Left lung (tissue), 10 donors: ENCODE data around the gene MAJIN. TPM values are rescaled to one million over a fixed set of nuclear protein-coding genes. Genes with fewer than 3 reads are reported as not detected.

Source experiments
- ATAC-seq: fragments of 200-7000 bp; cut with Tn5 transposase; one replicate; pipeline ENCODE4 v1.9.1; 2020; ENCODE audit warnings: moderate library complexity
- DNase-seq, 4 donors: peaks; one replicate each; pipeline ENCODE4 v3.0.0-alpha.2; 2013 to 2020
- H3K27ac ChIP-seq, 2 donors: fragments of 200-600 bp; sonication (generic) in 1 of 2; one replicate each; pipeline versions ENCODE4 v1.5.0 to v1.8.0; 2020 to 2021
- H3K27me3 ChIP-seq, 2 donors: fragments of 200-600 bp; sonication (generic) in 1 of 2; one replicate each; pipeline versions ENCODE4 v1.5.0 to v1.8.0; 2020 to 2021
- H3K36me3 ChIP-seq, 2 donors: fragments of 200-600 bp; sonication (generic) in 1 of 2; one replicate each; pipeline versions ENCODE4 v1.5.0 to v1.8.0; 2020 to 2021
- H3K4me1 ChIP-seq, 2 donors: fragments of 200-600 bp; one replicate each; pipeline ENCODE4 v1.8.0; 2021
- H3K4me3 ChIP-seq, 2 donors: fragments of 200-600 bp; sonication (generic) in 1 of 2; one replicate each; pipeline versions ENCODE4 v1.5.0 to v1.8.0; 2020 to 2021; ENCODE audit warnings: mild to moderate bottlenecking in 1 of 2
- H3K9me3 ChIP-seq, 2 donors: fragments of 200-600 bp; sonication (generic) in 1 of 2; one replicate each; pipeline versions ENCODE4 v1.5.0 to v1.8.0; 2020 to 2021
- intact Hi-C, 2 donors: fragments of 100-400 bp; cut with DNase I; formaldehyde crosslinking; loops; one replicate each; pipeline versions ENCODE4 v1.11.2 to v1.14.2; 2022
- polyA plus RNA-seq, 6 donors: library from polyadenylated mRNA; unstranded; fragments of 120-200 nt; gene quantifications; one replicate each; pipeline ENCODE4 v1.2.1, GENCODE V29; 2013; ENCODE audit not compliant: insufficient read length in 6 of 6
- total RNA-seq, 2 donors: library from RNA; stranded (reverse); fragmentation: NEBNext Ultra II Directional; extraction: Animal tissue kit (Norgen Biotek cat#: 25700); gene quantifications; one replicate each; pipeline ENCODE4 v1.2.1, GENCODE V29; 2021
- TF ChIP-seq, protein P1 (sequence below), 2 donors: fragments of 200-600 bp; sonication (generic) in 1 of 2; IDR thresholded peaks; one replicate each; pipeline versions ENCODE4 v1.5.0 to v1.8.0; 2021; ENCODE audit warnings: antibody characterized with exemption in 2 of 2
- donor health status: DM: no; HTN: yes; CAD: no.
- donor health status: DM: no; HTN: no; CAD: no.

Gene MAJIN
- total and polyA plus RNA-seq, 8 donors, result 0.11 to 0.14 TPM; not detected in 6

DNA sequence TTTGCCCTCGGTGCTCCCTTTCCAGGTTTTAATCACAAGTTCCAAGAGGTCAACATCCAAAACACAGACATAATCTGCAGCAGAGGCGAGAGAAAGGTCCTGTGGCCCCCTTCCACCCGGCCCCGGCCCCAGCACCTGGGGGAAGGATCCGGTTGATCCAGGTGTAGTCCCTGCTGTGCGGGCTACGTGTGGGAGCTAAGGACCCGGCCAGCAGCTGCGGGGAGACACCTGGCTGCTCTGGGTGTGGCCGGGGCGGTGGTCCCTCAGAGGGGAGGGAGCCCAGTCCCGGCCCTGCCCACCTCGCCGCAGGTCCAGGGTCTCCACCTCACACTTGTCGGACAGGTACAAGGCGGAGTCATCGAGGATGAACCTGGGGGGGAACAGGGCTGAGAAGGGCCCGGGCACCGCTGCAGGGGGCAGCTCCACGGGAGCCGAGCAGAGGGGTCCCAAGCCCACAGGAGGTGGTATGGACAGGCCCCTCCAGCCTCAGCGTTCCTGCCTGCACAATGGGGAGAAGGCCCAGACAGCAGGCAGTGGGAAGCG is 68.5 kb downstream of the MAJIN start:
- intact Hi-C loops, result no loop called here
- Histone ChIP-seq H3K27ac (no peak overlapping the region), H3K27me3 (no peaks in the 10 kb centered on the region), H3K4me3 (no peak overlapping the region), H3K36me3 (peaks cover 0 to 100% of the 10 kb centered on the region in 2 donors), H3K9me3 (no peaks in the 10 kb centered on the region), H3K4me1 (no peaks in the 10 kb centered on the region)
- DNase-seq, result no peak
- ATAC-seq, result no peak
- TF ChIP-seq, protein P1, sequence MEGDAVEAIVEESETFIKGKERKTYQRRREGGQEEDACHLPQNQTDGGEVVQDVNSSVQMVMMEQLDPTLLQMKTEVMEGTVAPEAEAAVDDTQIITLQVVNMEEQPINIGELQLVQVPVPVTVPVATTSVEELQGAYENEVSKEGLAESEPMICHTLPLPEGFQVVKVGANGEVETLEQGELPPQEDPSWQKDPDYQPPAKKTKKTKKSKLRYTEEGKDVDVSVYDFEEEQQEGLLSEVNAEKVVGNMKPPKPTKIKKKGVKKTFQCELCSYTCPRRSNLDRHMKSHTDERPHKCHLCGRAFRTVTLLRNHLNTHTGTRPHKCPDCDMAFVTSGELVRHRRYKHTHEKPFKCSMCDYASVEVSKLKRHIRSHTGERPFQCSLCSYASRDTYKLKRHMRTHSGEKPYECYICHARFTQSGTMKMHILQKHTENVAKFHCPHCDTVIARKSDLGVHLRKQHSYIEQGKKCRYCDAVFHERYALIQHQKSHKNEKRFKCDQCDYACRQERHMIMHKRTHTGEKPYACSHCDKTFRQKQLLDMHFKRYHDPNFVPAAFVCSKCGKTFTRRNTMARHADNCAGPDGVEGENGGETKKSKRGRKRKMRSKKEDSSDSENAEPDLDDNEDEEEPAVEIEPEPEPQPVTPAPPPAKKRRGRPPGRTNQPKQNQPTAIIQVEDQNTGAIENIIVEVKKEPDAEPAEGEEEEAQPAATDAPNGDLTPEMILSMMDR (IDR thresholded peaks at IDR 0.05), result no peak

DNA sequence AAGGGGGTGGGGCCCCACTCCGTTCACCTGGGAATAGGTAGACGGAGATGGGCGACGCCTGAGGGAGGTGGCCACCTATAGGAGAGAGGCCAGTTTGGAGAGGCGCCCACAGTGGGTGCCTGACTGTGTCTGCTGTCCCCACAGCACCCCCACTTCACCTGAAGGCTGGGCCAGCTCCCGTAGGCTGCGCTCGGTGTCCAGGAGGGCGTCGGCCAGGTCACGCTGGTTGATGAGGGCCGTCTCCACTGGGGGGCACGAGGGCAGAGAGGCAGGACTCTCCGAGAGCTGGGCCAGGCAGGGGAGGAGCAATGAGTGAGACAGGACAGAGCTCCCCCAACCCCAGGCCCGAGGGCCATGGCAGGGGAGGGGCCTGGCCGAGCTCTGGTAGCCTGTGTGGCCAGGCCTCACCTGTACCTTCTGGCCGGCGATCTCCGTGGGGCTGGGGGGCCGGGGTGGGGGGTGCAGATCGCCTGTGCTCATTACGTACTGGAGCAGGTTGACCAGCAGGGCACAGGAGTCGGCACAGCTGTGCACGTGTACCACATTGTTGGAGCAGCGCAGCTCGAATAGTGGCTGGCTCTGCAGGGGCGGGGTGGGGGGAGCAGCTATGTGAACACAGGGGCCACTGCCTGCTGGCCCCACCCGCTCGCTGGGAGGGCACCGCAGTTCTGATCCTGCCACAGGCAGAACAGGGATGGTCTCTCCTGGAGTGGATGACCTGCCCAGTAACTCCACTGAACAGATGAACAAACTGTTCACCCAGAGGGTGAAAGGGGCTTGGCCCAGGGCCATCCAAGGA is 69.6 kb downstream of the MAJIN start:
- no peak for DNase-seq
- TF ChIP-seq, protein P1 (IDR thresholded peaks at IDR 0.05), result no peak
- Histone ChIP-seq H3K27me3 (no peaks in the 10 kb centered on the region), H3K9me3 (no peaks in the 10 kb centered on the region), H3K4me3 (no peak overlapping the region), H3K4me1 (no peaks in the 10 kb centered on the region), H3K36me3 (peaks cover 0 to 100% of the 10 kb centered on the region in 2 donors), H3K27ac (no peak overlapping the region)
- no peak for ATAC-seq
- intact Hi-C loops, result no loop called here

DNA sequence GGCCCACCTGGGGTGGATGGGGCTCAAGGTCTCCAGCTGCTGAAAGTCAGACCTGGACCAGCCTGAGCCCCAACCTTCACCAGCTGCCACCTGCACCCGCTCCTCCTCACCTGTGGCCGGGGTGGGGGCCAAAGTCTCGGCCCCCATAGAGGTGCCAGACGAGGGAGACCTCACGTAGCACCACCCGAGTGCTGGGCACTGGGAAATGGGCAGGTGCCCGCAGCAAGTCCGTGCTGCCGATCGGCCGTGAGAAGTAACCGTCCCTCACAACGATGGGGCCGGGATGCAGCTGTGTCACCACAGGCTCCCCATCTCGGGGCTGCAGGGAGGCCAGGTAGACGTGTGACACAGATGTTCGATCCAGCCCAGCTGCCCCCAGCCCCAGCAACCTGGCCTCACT is 71.1 kb downstream of the MAJIN start:
- intact Hi-C loops, result no loop called here
- Histone ChIP-seq H3K4me3 (no peak overlapping the region), H3K9me3 (no peaks in the 10 kb centered on the region), H3K27ac (no peak overlapping the region), H3K27me3 (no peaks in the 10 kb centered on the region), H3K4me1 (no peaks in the 10 kb centered on the region), H3K36me3 (peaks cover 0 to 100% of the 10 kb centered on the region in 2 donors)
- ATAC-seq (no peak), DNase-seq (no peak)
- TF ChIP-seq, protein P1 (IDR thresholded peaks at IDR 0.05), result no peak

DNA sequence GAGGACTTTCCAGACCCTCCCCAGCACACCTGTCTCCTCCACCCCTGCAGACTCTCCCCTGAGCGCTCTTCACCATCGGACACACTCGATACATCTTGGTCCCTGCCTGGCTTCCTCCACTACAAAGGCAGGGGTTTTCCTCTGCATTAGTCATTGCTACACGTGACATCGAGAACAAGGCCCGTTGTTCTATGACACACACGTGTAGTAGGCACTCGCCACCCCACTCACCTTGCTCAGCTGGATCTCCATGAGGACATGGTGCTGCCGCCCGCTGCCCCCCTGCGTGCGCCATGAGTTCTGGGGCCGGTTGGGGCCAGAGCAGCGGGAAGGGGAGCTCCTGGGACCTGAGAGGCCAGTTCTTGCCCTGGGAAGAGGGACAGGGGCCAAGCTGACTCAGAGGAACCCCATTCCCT is 71.6 kb downstream of the MAJIN start:
- H3K27me3 ChIP-seq, result no peaks in the 10 kb centered on the region
- no peak overlapping the region for H3K27ac ChIP-seq
- no peak overlapping the region for H3K4me3 ChIP-seq
- H3K4me1 ChIP-seq, result no peaks in the 10 kb centered on the region
- peaks cover 0 to 98% of the 10 kb centered on the region in 2 donors for H3K36me3 ChIP-seq
- H3K9me3 ChIP-seq, result no peaks in the 10 kb centered on the region
- DNase-seq, result no peak
- intact Hi-C loops, result no loop called here
- no peak for ATAC-seq
- TF ChIP-seq, protein P1 (IDR thresholded peaks at IDR 0.05), result no peak

DNA sequence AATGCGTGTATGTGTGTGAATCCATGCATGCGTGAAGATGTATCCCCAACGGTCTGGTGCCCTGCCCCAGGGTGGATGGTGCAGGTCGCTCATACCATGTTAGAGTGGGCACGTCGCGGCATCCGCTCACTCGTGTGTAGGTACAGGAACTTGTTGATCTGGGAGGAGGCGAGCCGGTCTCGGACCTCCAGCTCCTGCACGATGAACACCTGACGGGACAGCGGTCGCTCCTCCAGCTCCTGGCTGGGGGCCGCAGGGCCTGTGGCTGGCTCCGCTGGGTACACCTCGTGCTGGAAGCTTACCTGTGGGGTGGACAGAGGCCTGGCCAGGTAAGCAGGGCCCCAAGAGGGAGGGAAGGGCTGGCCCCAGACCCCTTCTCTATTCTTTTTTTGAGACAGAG is 73.4 kb downstream of the MAJIN start:
- ATAC-seq, result no peak
- no peak overlapping the region for H3K4me3 ChIP-seq

More for the DNA sequence above, 73.4 kb downstream of the MAJIN start:
- Histone ChIP-seq H3K27me3 (no peaks in the 10 kb centered on the region), H3K36me3 (peaks cover 0 to 88% of the 10 kb centered on the region in 2 donors), H3K9me3 (no peaks in the 10 kb centered on the region), H3K4me1 (peaks cover 0 to 12% of the 10 kb centered on the region in 2 donors), H3K27ac (no peak overlapping the region)
- TF ChIP-seq, protein P1 (IDR thresholded peaks at IDR 0.05), result no peak
- intact Hi-C loops, result loop anchor here in 1 of 2 donors (10.0 kb wide), 1 partner anchor 54 kb away; the partner anchor contains the start of gene CDC42BPG
- no peak for DNase-seq
